HG02840 (cell line): ENCODE data around the gene EML1.

Experiments
- ATAC-seq: cut with Tn5 transposase; IDR thresholded peaks from one replicate; pipeline ENCODE4 v1.9.1; 2021; ENCODE audit warnings: mild to moderate bottlenecking, moderate library complexity, moderate number of reproducible peaks; ENCODE audit not compliant: unreplicated experiment, low FRiP score

EML1 gene

GRCh38 chr14:99802301-99803105, 9.3 kb downstream of the EML1 start:
- ATAC-seq = no peak

GRCh38 chr14:99803106-99803775, 10.0 kb downstream of the EML1 start:
- ATAC-seq = no peak

- no peak for ATAC-seq
Observed at GRCh38 chr14:99803803-99804202, 10.6 kb downstream of the EML1 start.

DNA sequence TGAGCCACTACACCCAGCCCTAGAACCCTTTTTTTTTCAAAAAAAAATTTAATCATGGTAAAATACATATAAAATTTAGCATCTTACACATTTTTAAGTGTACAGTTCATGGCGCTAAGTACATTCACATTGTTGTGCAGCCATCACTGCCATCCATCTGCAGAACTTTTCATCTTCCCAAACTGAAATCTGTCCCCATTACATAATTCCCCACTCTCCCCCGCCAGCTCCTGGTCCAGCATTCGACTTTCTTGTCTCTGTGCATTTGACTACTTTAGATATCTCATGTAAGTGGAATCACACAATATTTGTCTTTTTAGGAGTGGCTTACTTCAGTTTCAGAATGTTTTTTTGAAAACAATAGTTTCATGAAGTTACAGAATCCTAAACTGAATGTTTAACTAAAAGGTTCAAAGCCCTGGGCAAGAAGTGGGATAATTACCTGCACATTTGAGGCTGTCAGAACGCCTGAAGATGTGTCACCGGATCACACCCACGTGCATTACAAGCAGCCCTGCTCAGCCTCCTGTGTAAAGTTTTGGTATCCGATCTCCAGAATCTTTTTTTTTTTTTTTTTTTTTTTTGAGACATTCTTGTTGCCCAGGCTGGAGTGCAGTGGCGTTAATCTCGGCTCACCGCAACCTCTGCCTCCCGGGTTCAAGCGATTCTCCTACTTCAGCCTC, 12.7 kb downstream of the EML1 start:
- ATAC-seq = no peak

- no peak for ATAC-seq
Observed at GRCh38 chr14:99806836-99807235, 13.6 kb downstream of the EML1 start.

DNA sequence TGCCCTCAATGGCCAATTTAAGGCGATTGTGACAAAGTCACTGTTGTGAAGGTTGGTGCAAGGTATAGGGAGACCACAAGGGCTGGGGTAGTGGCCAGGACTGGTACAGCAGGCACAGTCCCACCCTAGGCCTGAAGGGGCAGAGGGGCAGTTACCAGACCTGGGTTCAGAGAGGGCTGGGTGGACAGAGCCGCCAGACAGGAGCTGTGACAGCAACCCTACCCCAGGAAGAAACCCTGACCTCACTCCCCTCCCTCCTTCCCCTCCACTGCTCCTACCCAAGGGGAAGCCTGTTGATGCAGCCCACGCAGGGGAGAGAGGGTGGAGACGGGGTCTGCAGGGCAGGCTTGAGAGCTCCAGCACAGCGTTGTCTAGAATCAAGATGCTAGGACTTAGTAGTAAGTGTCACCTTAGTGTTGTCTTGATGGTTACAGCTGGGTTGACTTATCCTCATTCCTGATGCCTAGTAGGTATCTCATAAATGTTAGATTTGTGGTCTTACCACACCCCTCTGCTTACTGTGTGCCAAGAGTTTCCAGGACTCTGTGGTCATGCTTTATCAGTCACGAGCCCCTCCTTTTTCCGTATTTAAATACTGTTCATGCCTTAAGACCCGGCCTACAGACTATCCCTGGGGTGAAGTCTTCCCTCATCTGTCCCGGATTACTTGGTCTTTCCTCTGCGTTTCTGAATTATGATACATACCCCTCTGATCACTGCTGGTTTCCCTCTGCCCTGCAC, 14.4 kb downstream of the EML1 start:
- ATAC-seq = no peak

GRCh38 chr14:99808154-99808505, 14.9 kb downstream of the EML1 start:
- no peak for ATAC-seq

- no peak for ATAC-seq
Observed at GRCh38 chr14:99808515-99808914, 15.3 kb downstream of the EML1 start.

DNA sequence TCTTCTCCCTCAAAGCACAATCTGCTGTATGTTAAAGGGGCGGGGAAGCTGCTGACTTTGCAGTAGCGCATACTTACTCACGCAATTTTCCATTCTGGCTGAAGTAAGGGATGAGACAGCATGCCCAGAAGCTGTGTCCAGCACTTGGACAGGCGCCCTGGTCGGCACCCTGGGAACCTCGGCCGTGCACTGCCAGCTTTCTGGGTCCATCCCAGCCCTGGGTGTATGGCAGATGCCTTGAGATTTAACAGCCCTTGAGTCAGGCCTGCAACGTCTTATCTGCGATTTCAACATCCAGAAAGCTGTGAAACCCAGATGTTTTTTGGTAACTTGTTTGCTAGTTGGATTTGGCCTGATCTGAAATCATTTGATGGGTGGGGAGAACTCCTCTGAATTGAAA, 16.1 kb downstream of the EML1 start:
- no peak for ATAC-seq

- ATAC-seq = no peak
Observed at GRCh38 chr14:99809859-99810558, 16.8 kb downstream of the EML1 start.

DNA sequence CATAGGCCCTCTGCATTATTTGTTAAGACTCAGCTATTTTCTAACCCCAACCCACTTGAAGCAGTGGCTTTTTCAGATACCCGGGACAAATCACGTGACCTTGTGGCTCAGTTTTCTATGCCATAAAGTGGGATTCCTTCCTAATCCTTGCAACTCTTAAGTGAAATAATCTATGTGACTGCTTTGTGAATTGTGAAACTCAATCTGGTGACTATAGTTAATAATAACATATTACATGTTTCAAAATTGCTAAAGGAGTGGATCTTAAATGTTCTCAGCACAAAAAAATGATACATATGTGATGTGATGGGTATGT, 17.3 kb downstream of the EML1 start:
- no peak for ATAC-seq

DNA sequence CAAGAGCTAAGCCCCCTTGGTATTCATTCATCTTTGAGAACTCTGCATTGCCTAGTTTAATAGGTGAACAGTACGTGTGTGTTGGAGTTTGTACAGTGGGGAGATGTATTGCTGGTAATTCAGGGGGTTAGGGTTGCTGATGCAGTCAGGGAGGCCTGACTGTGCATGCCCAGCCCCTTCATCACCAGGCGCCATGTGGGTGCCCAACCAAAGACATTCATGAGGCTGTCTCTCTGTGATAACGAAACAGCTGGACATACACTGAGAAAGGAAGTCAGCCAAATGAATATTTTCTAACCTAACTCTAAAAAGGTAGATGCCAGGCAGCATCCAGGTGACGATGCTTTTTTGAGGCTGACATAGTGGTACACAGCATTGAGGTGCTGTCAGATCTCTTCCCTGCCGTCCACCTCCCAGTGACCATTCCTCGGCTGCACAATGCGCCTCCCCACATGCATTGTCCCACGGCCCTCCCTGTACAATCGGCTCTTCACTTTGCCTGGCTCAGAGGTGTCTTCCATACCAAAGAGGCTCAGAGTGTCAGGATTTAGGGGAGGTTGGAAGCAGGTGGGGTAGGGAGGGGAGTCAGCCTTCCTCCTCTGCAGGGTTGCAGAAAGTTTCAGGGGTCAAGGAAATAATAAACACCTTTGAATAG, 19.0 kb downstream of the EML1 start:
- no peak for ATAC-seq

- no peak for ATAC-seq
Observed at GRCh38 chr14:99812892-99813291, 19.7 kb downstream of the EML1 start.

- ATAC-seq = no peak
Observed at GRCh38 chr14:99815696-99816095, 22.5 kb downstream of the EML1 start.

DNA sequence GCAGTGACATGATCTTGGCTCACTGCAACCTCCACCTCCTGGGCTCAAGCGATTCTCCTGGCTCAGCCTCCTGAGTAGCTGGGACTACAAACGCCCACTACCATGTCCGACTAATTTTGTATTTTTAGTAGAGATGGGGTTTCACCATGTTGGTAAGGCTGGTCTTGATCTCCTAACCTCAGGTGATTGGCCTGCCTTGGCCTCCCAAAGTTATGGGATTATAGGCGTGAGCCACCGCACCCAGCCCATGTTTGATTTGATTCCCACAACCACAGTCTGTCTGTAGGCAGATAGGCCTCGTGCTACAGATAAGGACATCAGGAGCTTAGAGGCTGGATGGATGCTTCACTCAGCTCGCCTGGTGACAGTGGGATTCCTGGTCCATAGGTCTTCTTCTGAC, 23.0 kb downstream of the EML1 start:
- no peak for ATAC-seq

DNA sequence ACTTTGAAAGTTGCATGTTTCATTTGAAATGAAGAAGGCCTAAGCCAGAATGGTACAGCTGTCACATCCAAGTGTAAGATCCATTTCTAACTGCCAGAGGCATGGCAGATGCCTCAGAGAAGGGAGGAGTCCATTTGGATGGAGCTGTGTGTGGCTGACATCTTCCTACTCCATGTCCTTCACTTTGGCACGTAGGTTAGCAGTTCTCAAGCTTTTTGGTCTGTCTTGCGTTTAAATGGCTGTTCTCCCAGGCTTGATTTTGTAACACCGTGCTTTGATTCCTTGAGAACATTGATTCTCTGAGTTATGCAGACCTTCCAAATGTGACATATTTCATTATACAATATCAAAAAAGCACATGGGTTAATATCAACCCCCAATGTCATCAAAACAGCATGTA, 23.4 kb downstream of the EML1 start:
- no peak for ATAC-seq

DNA sequence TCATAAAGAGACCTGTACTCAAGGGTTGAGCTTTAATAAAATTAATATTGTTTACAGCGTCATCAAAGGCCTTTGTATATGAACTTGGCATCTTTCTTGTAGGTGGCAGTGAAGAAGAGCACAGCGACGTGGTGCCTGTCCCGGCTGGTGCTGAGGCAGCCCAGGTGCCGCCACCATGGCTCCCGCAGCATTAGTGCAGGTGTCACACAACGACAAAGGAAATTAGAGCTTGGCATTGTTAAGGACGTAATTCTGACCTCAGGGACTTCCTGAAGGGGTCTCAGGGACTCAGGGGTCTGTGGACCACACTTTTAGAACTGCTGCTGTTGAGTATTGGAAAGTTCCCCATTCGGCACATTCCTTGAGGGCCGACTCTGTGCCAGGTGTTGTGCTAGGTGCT, 24.1 kb downstream of the EML1 start:
- no peak for ATAC-seq

DNA sequence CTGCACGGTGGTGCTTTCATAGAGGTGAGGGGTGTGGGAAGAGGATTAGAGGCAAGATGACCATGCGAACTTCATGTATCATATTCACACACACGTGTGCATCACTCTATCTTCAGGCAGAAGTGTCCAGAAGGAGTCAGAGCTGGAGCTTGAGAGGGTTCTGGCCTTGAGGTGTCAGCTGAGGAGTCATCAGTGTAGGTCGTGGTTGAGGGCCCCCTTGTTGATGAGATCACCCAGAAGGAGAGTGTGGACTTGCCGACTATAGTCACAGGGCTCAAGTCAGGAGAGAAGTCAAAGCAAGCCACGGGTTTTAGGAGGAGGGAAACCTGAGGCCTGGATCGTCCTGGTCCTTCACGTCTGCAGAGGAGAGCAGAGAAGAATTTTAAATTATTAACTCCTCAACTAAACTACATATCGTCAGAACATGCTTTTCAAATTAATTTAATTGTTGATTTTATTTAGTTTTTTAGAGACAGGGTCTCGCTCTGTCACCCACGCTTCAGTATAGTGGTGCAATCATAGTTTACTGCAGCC, 25.4 kb downstream of the EML1 start:
- no peak for ATAC-seq

DNA sequence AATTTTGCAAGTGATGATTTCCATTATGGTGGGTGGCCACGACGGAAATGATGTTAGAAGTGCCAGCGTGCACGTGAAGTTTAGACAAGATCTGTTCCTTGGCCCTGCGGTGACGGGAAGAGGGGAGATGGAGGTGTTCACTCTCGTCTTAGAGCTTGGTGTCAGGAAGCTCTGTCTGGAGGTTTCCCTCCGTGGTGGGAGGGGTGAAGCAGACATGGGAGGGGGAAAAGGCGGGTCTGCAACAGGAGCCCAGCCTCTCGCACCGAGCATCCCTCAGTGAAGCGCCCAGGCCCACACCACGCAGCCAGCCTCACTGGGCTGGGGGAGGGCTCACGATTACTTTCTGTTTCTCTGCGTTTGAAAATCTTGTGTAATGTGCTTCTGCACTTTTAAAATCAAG, 26.3 kb downstream of the EML1 start:
- no peak for ATAC-seq
